Astrocyte of the spinal cord (primary cell): Measurements from ENCODE around the gene FSTL5.
"Not testable (repeated sequence)": the region's sequence is repeated elsewhere in the genome, so short reads cannot be mapped to it uniquely, and the experiment has no call there.

Experiments
- DNase-seq: peaks from one replicate; pipeline ENCODE4 v3.0.0; 2011; ENCODE audit warnings: low read depth, low spot score
- H3K4me3 ChIP-seq: 2 replicates; pipeline ENCODE4 v1.5.1; 2011; ENCODE audit warnings: low read depth, mild to moderate bottlenecking, low read length, moderate library complexity
- CTCF ChIP-seq: IDR thresholded peaks from 2 replicates; pipeline ENCODE4 v1.5.1; 2012; ENCODE audit warnings: low read depth, mild to moderate bottlenecking, low read length, inconsistent platforms
- in situ Hi-C: cut with HindIII; loops from 2 replicates; pipeline ENCODE4 v1.10.0; 2017; ENCODE audit warnings: low sequenced_read_pairs

The FSTL5 gene

GRCh38 chr4:162163892-162164759 is at the start of gene FSTL5:
FSTL5 (minus strand) TSS chr4:162164000; CDS start chr4:162111396, 52,604 bp downstream.
- peak within 1 kb of the TSS; percentile 62 for H3K4me3 ChIP-seq
- peak; percentile 79 for DNase-seq
- TF ChIP-seq CTCF = no peak
- in situ Hi-C loops = no loop called here

GRCh38 chr4:162209706-162210105 is 45.9 kb upstream of the FSTL5 start:
- in situ Hi-C loops = no loop called here
- no peak overlapping the region for H3K4me3 ChIP-seq
- no peak for DNase-seq
- TF ChIP-seq CTCF = no peak

- in situ Hi-C loops, DNase-seq, H3K4me3 ChIP-seq: not testable (repeated sequence)
Observed at GRCh38 chr4:162203478-162203877, 39.7 kb upstream of the FSTL5 start.

- in situ Hi-C loops = no loop called here
- TF ChIP-seq CTCF = no peak
- DNase-seq = peak; percentile 76
- no peak overlapping the region for H3K4me3 ChIP-seq
Observed at GRCh38 chr4:162201673-162202072, 37.9 kb upstream of the FSTL5 start.

GRCh38 chr4:162170509-162170908 is 6.7 kb upstream of the FSTL5 start:
- TF ChIP-seq CTCF = no peak
- no peak for DNase-seq
- in situ Hi-C loops = no loop called here
- no peak overlapping the region for H3K4me3 ChIP-seq

- peak overlapping the region; percentile 62 for H3K4me3 ChIP-seq
- no peak for TF ChIP-seq CTCF
- peak; percentile 30 for DNase-seq
- in situ Hi-C loops = no loop called here
Observed at GRCh38 chr4:162164906-162165510, 1.2 kb upstream of the FSTL5 start.

- no peak for DNase-seq
- in situ Hi-C loops = no loop called here
- no peak for TF ChIP-seq CTCF
- H3K4me3 ChIP-seq = no peak overlapping the region
Observed at GRCh38 chr4:162162672-162163071, 1.1 kb downstream of the FSTL5 start.
